Heart left ventricle (tissue), 16 donors: ENCODE measurements around the gene LMAN2. TPM values are rescaled to one million over a fixed set of nuclear protein-coding genes. Genes with fewer than 3 reads are reported as not detected.

ENCODE experiments used
- ATAC-seq, 4 donors: fragments of 200-7000 bp; cut with Tn5 transposase; one replicate each; pipeline ENCODE4 v1.9.1; 2020 to 2022; ENCODE audit warnings: moderate library complexity in 4 of 4, mild to moderate bottlenecking in 3 of 4, moderate number of reproducible peaks in 1 of 4
- DNase-seq, 5 donors: peaks; one replicate each; pipeline ENCODE4 v3.0.0-alpha.2; 2020
- H3K27ac ChIP-seq, 12 donors: fragments of 200-600 bp; sonication (generic) in 4 of 12; one replicate each; pipeline versions ENCODE4 v1.5.0 to v1.8.0; 2016 to 2022; ENCODE audit warnings: mild to moderate bottlenecking in 2 of 12
- H3K27me3 ChIP-seq, 9 donors: fragments of 200-600 bp; sonication (generic) in 2 of 9; one replicate each; pipeline versions ENCODE4 v1.5.1 to v1.8.0; 2016 to 2022; ENCODE audit warnings: mild to moderate bottlenecking in 3 of 9
- H3K36me3 ChIP-seq, 9 donors: fragments of 200-600 bp; sonication (generic) in 2 of 9; one replicate each; pipeline versions ENCODE4 v1.5.0 to v1.8.0; 2018 to 2022; ENCODE audit warnings: mild to moderate bottlenecking in 2 of 9
- H3K4me1 ChIP-seq, 12 donors: fragments of 200-600 bp; sonication (generic) in 4 of 12; one replicate each; pipeline versions ENCODE4 v1.5.0 to v1.8.0; 2016 to 2022; ENCODE audit warnings: mild to moderate bottlenecking in 3 of 12
- H3K4me3 ChIP-seq, 12 donors: fragments of 200-600 bp; sonication (generic) in 4 of 12; one replicate each; pipeline versions ENCODE4 v1.5.0 to v1.8.0; 2017 to 2022; ENCODE audit warnings: mild to moderate bottlenecking in 9 of 12, moderate library complexity in 4 of 12
- H3K9me3 ChIP-seq, 12 donors: fragments of 200-600 bp; sonication (generic) in 4 of 12; one replicate each; pipeline versions ENCODE4 v1.5.0 to v1.8.0; 2016 to 2022; ENCODE audit warnings: mild to moderate bottlenecking in 1 of 12
- POLR2A ChIP-seq, 2 donors: fragments of 450-650 bp; IDR thresholded peaks; one replicate each; pipeline ENCODE4 v1.6.1; 2017; ENCODE audit warnings: antibody characterized with exemption in 2 of 2, mild to moderate bottlenecking in 2 of 2, moderate library complexity in 2 of 2
- WGBS, 4 donors: extraction: QIAGEN DNeasy Blood & Tissue Kit in 2 of 4; methylation state at CpG; one replicate each; pipeline versions ENCODE4 v1.1.5 to v1.1.7; 2013 to 2018; 5-methylcytosine and 5-hydroxymethylcytosine counted together
- intact Hi-C, 10 donors: fragments of 100-400 bp; cut with DNase I; formaldehyde crosslinking; loops; one replicate each; pipeline versions ENCODE4 v1.11.1 to v1.14.2; 2022
- polyA plus RNA-seq, 2 donors: library from polyadenylated mRNA; stranded (reverse); fragments of 200-250 nt; gene quantifications; one replicate each; pipeline ENCODE4 v1.2.3, GENCODE V29; 2013
- total RNA-seq, 9 donors: library from RNA; depleted of rRNA in 2 of 9; stranded (reverse); fragments of >200 nt in 2 of 9; fragmentation: NEBNext Ultra II Directional in 3 of 9; extraction: Animal tissue kit (Norgen Biotek cat#: 25700) in 3 of 9; gene quantifications; one replicate each; pipeline versions ENCODE4 v1.1.0 to v1.2.4, GENCODE V29; 2016 to 2023
- TF ChIP-seq, protein P1 (sequence below), 12 donors: fragments of 200-600 bp; sonication (generic) in 4 of 12; IDR thresholded peaks; one replicate each; pipeline versions ENCODE4 v1.5.0 to v1.8.0; 2018 to 2022; ENCODE audit warnings: antibody characterized with exemption in 12 of 12, mild to moderate bottlenecking in 5 of 12
- donor health status: ischemic (EF 13 %, LVEDD 7.1; RV severe dilation, severe dysfunction).
- donor health status: healthy with polysubstance abuse.
- donor health status: DM: no; HTN: yes; CAD: no.
- donor health status: DM: no; HTN: no; CAD: no.
- donor health status: ischemic (EF 25% LVEDD 6.9; RV normal size, moderate dysfunction).
- donor health status: ischemic (EF 25% LVEDD 5.7; RV mildly dilated, moderate dysfunction).
- donor health status: healthy.
- donor health status: DM: yes; HTN: yes; CAD: no.
- donor health status: ischemic (EF 35%, LVEDD 5.7; RV mildly dilated, moderate dysfunction).
- donor health status: nonischemic (EF 11% LVEDD 7.7; RV severe dilation, severe dysfunction).
- donor health status: DM: yes; HTN: yes; CAD: no.
- donor health status: PGD.
- donor health status: ischemic (EF 29% LVEDD 5.4; RV normal size, mild dysfunction).
- donor health status: nonischemic (EF 23%, LVEDD 6.1; RV moderate dilation, normal function).

Gene LMAN2
- total and polyA plus RNA-seq, 11 donors: 43.3 to 313 (median 63.6) TPM

- no peak overlapping the region for H3K27ac ChIP-seq
- H3K4me1 ChIP-seq: peaks cover 0 to 11% (median 8%) of the 10 kb centered on the region in 12 donors
- WGBS, 4 donors: 85 to 95% (median 88%) methylated on average over 8 to 10 of the region's 10 CpGs
- H3K36me3 ChIP-seq: no peaks in the 10 kb centered on the region
- H3K4me3 ChIP-seq: no peak overlapping the region
- no peak for DNase-seq
- ATAC-seq: no peak
- TF ChIP-seq, protein P1, sequence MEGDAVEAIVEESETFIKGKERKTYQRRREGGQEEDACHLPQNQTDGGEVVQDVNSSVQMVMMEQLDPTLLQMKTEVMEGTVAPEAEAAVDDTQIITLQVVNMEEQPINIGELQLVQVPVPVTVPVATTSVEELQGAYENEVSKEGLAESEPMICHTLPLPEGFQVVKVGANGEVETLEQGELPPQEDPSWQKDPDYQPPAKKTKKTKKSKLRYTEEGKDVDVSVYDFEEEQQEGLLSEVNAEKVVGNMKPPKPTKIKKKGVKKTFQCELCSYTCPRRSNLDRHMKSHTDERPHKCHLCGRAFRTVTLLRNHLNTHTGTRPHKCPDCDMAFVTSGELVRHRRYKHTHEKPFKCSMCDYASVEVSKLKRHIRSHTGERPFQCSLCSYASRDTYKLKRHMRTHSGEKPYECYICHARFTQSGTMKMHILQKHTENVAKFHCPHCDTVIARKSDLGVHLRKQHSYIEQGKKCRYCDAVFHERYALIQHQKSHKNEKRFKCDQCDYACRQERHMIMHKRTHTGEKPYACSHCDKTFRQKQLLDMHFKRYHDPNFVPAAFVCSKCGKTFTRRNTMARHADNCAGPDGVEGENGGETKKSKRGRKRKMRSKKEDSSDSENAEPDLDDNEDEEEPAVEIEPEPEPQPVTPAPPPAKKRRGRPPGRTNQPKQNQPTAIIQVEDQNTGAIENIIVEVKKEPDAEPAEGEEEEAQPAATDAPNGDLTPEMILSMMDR (IDR thresholded peaks at IDR 0.05): no peak
- no peak for TF ChIP-seq POLR2A (IDR thresholded peaks at IDR 0.05)
- no peaks in the 10 kb centered on the region for H3K9me3 ChIP-seq
- peaks cover 25 to 56% (median 39%) of the 10 kb centered on the region in 9 donors for H3K27me3 ChIP-seq
- intact Hi-C loops: no loop called here
Observed at GRCh38 chr5:177396807-177397206, 45.3 kb upstream of the LMAN2 start.

DNA sequence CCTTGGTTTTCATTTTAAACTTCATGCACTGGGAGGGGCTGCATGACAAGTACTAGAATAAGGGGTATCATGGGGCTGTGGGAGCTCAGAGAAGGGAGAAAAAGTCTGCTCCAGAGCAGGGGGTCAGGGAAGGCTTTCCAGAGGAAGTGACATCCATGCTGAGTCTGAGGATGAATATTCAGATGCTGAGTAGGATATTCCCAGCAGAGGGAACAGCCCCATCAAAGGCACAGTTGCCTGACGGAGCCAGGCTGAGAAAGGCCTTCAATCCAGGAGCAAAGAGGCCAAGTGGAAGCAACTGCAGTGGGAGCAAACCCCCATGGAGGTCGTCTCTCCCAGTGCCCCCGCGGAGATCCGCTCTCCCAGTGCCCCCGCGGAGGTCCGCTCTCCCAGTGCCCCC is 44.6 kb upstream of the LMAN2 start:
- Histone ChIP-seq H3K27ac (no peak overlapping the region), H3K9me3 (no peaks in the 10 kb centered on the region), H3K4me3 (no peak overlapping the region), H3K4me1 (peaks cover 0 to 11% (median 8%) of the 10 kb centered on the region in 12 donors), H3K27me3 (peaks cover 19 to 48% (median 32%) of the 10 kb centered on the region in 9 donors), H3K36me3 (no peaks in the 10 kb centered on the region)
- 35 to 55% (median 49%) methylated on average over 2 to 8 of the region's 8 CpGs for WGBS, 4 donors
- intact Hi-C loops: no loop called here
- DNase-seq (no peak), ATAC-seq (no peak)
- no peak for TF ChIP-seq POLR2A (IDR thresholded peaks at IDR 0.05)
- TF ChIP-seq, protein P1 (IDR thresholded peaks at IDR 0.05): no peak

DNA sequence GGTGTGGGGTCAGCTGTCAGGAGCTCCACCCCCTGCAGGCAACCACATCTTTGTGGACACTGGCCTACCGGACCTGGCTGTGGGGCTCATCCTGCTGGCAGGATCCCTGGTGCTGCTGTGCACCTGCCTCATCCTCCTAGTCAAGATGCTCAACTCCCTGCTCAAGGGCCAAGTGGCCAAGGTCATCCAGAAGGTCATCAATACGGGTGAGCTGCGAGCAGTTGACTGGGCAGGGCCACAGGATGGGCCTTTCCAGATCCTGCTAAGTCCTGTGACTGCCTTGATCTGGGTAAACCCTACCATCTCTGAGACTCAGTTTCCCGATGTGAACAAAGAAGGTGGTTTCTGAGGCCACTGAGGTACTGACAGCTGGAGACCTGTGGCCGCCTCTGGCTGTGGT is 42.5 kb upstream of the LMAN2 start:
- 60 to 79% (median 70%) methylated on average over 2 to 5 of the region's 5 CpGs for WGBS, 4 donors
- intact Hi-C loops: loop anchor here in 2 of 10 donors (5.0 kb wide), 2 partner anchors 77 to 103 kb away; partner anchors contain the start of gene PDLIM7 (in 1 of the 2)
- TF ChIP-seq POLR2A (IDR thresholded peaks at IDR 0.05): no peak
- TF ChIP-seq, protein P1 (IDR thresholded peaks at IDR 0.05): no peak

DNA sequence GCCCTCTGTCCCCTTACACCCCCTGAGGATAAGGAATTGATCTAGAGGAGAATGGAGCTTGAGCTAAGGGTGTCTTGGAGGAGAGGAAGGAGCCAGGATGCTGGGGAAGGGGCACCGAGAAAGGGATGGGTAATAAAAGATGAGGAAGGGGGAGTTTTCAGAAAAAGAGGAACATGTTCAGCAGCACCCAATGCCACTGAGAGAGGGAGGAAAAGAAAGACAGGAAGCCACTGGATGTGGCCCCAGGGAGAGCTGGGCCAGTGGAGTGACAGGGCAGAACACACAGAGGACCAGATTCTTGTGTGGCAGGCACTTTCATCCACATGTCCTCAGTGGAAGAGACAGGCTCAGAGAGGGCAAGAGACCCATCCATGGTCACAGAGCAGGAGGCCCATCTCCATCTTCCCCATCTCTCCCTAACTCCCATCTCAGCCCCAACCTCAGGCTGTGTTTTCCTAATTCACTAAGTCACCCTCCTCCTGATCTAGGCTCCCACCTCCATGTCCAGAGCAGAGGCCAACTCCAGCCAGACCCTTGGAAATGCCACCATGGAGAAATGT is 41.8 kb upstream of the LMAN2 start:
- 67 to 79% (median 74%) methylated on average over 1 of the region's 1 CpG for WGBS, 4 donors
- Histone ChIP-seq H3K9me3 (no peaks in the 10 kb centered on the region), H3K4me1 (peaks cover 0 to 25% (median 0%) of the 10 kb centered on the region in 12 donors), H3K36me3 (no peaks in the 10 kb centered on the region), H3K27ac (no peak overlapping the region), H3K4me3 (no peak overlapping the region), H3K27me3 (peaks cover 0 to 31% (median 9%) of the 10 kb centered on the region in 9 donors)
- ATAC-seq: no peak
- intact Hi-C loops: loop anchor here in 2 of 10 donors (5.0 kb wide), 2 partner anchors 76 to 104 kb away; partner anchors contain the start of gene PDLIM7 (in 1 of the 2)
- DNase-seq: no peak
- TF ChIP-seq, protein P1 (IDR thresholded peaks at IDR 0.05): no peak
- no peak for TF ChIP-seq POLR2A (IDR thresholded peaks at IDR 0.05)

More for the DNA sequence above, 42.5 kb upstream of the LMAN2 start:
- Histone ChIP-seq H3K4me1 (peaks cover 0 to 20% (median 0%) of the 10 kb centered on the region in 12 donors), H3K27me3 (peaks cover 0 to 35% (median 14%) of the 10 kb centered on the region in 9 donors), H3K27ac (no peak overlapping the region), H3K36me3 (no peaks in the 10 kb centered on the region), H3K4me3 (no peak overlapping the region), H3K9me3 (no peaks in the 10 kb centered on the region)
- no peak for ATAC-seq
- no peak for DNase-seq
